Measurements from ENCODE around the gene ARHGAP26. TPM values are rescaled to one million over a fixed set of nuclear protein-coding genes. Genes with fewer than 3 reads are reported as not detected.

The ARHGAP26 gene
- total and polyA plus RNA-seq, 2 donors (not counting 1 experiment from before 2014, with no cell fraction given): 4.1 to 6.8 TPM

DNA sequence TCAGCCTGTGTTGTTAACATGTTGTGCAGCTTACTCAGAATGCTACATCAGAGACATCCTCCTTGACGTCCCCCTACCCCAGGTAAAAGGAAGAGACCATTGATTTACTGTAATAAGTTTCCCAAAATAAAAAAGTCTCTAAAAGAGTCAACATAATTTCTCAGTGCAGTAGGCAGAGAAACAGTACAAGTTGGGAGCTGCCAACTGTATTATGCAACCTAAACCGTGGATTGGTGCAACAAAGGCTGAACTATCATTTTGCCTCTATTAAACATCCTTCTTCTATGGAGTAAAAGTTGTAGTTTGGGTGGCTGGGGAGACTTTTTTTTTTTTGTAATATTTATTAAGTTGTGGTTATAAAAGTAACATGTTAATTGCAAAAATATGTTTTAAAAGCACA, 425.3 kb downstream of the ARHGAP26 start:
- no peak for TF ChIP-seq EZH2 (IDR thresholded peaks at IDR 0.05; ENCODE audit: low read length, missing control alignments)
- TF ChIP-seq, protein P1, sequence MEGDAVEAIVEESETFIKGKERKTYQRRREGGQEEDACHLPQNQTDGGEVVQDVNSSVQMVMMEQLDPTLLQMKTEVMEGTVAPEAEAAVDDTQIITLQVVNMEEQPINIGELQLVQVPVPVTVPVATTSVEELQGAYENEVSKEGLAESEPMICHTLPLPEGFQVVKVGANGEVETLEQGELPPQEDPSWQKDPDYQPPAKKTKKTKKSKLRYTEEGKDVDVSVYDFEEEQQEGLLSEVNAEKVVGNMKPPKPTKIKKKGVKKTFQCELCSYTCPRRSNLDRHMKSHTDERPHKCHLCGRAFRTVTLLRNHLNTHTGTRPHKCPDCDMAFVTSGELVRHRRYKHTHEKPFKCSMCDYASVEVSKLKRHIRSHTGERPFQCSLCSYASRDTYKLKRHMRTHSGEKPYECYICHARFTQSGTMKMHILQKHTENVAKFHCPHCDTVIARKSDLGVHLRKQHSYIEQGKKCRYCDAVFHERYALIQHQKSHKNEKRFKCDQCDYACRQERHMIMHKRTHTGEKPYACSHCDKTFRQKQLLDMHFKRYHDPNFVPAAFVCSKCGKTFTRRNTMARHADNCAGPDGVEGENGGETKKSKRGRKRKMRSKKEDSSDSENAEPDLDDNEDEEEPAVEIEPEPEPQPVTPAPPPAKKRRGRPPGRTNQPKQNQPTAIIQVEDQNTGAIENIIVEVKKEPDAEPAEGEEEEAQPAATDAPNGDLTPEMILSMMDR (conservative IDR thresholded peaks at IDR 0.05 in 1 of 2, IDR thresholded peaks at IDR 0.05 in 1 of 2; ENCODE audit: low read depth in 1 of 2, low read length in 2 of 2): no peak
- Histone ChIP-seq H3K4me1 (ENCODE audit: control insufficient read depth, extremely low read depth, insufficient read depth, low read length) (no peaks in the 10 kb centered on the region), H3K9ac (ENCODE audit: insufficient read depth, low read length) (no peak overlapping the region), H3K27ac (ENCODE audit: insufficient read depth, low read length) (no peak overlapping the region), H4K20me1 (ENCODE audit: control insufficient read depth, extremely low read depth, insufficient read depth, low read length) (no peaks in the 10 kb centered on the region), H3K79me2 (ENCODE audit: control insufficient read depth, insufficient read depth, low read length) (no peaks in the 10 kb centered on the region), H3K9me3 (ENCODE audit: control insufficient read depth, insufficient read depth, low read depth, low read length) (no peaks in the 10 kb centered on the region), H2AFZ (ENCODE audit: low read length) (no peak overlapping the region), H3K36me3 (ENCODE audit: control insufficient read depth, insufficient read depth, low read length) (no peaks in the 10 kb centered on the region), H3K27me3 (ENCODE audit: control insufficient read depth, insufficient read depth, low read length) (no peaks in the 10 kb centered on the region), H3K4me3 (replicated peaks in 1 of 4; ENCODE audit: control extremely low read depth in 1 of 4, insufficient read depth in 1 of 4, low read depth in 3 of 4, low read length in 4 of 4) (no peak overlapping the region), H3K4me2 (ENCODE audit: extremely low read depth, insufficient read depth, low read length) (no peak overlapping the region)
- peak in 1 of 2 donors; percentile 73 for DNase-seq (ENCODE audit: low read depth in 2 of 2)

DNA sequence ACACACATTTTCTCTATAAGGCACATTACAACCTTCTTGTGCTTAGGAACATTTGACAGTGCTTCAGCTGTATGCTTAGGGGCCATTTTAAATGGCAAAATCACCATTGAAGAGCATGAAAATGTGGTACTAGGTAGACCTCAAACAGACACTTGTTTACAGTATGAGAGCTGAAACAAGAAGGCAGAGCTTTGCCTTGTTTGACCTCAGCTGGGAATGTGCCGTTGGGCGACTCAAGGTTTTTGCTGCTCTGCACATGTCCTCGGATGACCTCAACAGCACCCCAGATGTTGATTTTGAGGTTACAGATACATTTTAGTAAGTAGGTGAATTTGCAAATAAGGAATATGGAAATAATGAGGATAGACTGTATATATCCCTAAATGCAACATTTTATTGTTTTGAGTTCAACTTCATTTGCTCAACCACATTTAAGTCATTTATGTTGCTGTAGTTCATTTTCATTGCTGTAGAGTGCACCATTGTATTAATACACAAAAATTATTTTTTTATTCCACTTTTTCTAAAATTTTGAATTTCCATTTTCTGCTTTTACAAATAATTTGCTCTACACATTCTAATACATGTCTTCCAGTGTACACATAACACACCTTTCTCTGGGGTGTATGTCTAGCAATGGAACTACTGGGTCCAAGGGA, 426.6 kb downstream of the ARHGAP26 start:
- no peaks in the 10 kb centered on the region for H3K36me3 ChIP-seq (ENCODE audit: control insufficient read depth, insufficient read depth, low read length)
- H3K9ac ChIP-seq (ENCODE audit: insufficient read depth, low read length): no peak overlapping the region
- H3K4me3 ChIP-seq (replicated peaks in 1 of 4; ENCODE audit: control extremely low read depth in 1 of 4, insufficient read depth in 1 of 4, low read depth in 3 of 4, low read length in 4 of 4): no peak overlapping the region
- no peaks in the 10 kb centered on the region for H3K79me2 ChIP-seq (ENCODE audit: control insufficient read depth, insufficient read depth, low read length)
- H4K20me1 ChIP-seq (ENCODE audit: control insufficient read depth, extremely low read depth, insufficient read depth, low read length): no peaks in the 10 kb centered on the region
- no peak overlapping the region for H3K4me2 ChIP-seq (ENCODE audit: extremely low read depth, insufficient read depth, low read length)
- no peak overlapping the region for H2AFZ ChIP-seq (ENCODE audit: low read length)
- H3K27ac ChIP-seq (ENCODE audit: insufficient read depth, low read length): no peak overlapping the region
- DNase-seq (ENCODE audit: low read depth in 2 of 2): peak in 1 of 2 donors; percentile 27
- H3K9me3 ChIP-seq (ENCODE audit: control insufficient read depth, insufficient read depth, low read depth, low read length): no peaks in the 10 kb centered on the region
- H3K4me1 ChIP-seq (ENCODE audit: control insufficient read depth, extremely low read depth, insufficient read depth, low read length): peaks cover 7% of the 10 kb centered on the region
- no peaks in the 10 kb centered on the region for H3K27me3 ChIP-seq (ENCODE audit: control insufficient read depth, insufficient read depth, low read length)
- TF ChIP-seq, protein P1 (conservative IDR thresholded peaks at IDR 0.05 in 1 of 2, IDR thresholded peaks at IDR 0.05 in 1 of 2; ENCODE audit: low read depth in 1 of 2, low read length in 2 of 2): peak in 1 of 2 donors; percentile 21
- TF ChIP-seq EZH2 (IDR thresholded peaks at IDR 0.05; ENCODE audit: low read length, missing control alignments): no peak

DNA sequence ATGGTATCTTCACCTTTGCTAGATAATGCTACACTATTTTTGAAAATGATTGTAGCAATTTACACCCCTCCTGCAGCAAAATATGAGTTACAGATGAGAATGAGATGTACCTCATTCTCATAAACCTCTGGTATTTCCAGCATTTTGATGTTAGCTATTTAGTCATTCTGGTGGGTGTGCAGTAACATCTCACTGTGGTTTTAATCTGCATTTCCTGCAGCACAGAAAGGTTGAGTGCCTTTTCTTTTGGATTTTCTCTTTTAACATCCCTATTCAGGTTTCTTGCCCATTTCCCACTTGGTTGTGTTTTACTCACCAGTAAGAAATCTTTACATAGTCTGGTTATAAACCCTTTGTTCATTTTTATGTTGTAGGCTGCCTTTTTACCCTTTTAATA, 427.1 kb downstream of the ARHGAP26 start:
- no peaks in the 10 kb centered on the region for H3K36me3 ChIP-seq (ENCODE audit: control insufficient read depth, insufficient read depth, low read length)
- peaks cover 7% of the 10 kb centered on the region for H3K4me1 ChIP-seq (ENCODE audit: control insufficient read depth, extremely low read depth, insufficient read depth, low read length)
- TF ChIP-seq, protein P1 (conservative IDR thresholded peaks at IDR 0.05 in 1 of 2, IDR thresholded peaks at IDR 0.05 in 1 of 2; ENCODE audit: low read depth in 1 of 2, low read length in 2 of 2): no peak
- TF ChIP-seq EZH2 (IDR thresholded peaks at IDR 0.05; ENCODE audit: low read length, missing control alignments): no peak
- no peaks in the 10 kb centered on the region for H3K27me3 ChIP-seq (ENCODE audit: control insufficient read depth, insufficient read depth, low read length)
- H3K4me3 ChIP-seq (replicated peaks in 1 of 4; ENCODE audit: control extremely low read depth in 1 of 4, insufficient read depth in 1 of 4, low read depth in 3 of 4, low read length in 4 of 4): no peak overlapping the region
- peak in 1 of 2 donors; percentile 67 for DNase-seq (ENCODE audit: low read depth in 2 of 2)
- no peaks in the 10 kb centered on the region for H4K20me1 ChIP-seq (ENCODE audit: control insufficient read depth, extremely low read depth, insufficient read depth, low read length)
- H3K27ac ChIP-seq (ENCODE audit: insufficient read depth, low read length): no peak overlapping the region
- H3K79me2 ChIP-seq (ENCODE audit: control insufficient read depth, insufficient read depth, low read length): no peaks in the 10 kb centered on the region
- no peaks in the 10 kb centered on the region for H3K9me3 ChIP-seq (ENCODE audit: control insufficient read depth, insufficient read depth, low read depth, low read length)
- H3K9ac ChIP-seq (ENCODE audit: insufficient read depth, low read length): no peak overlapping the region
- no peak overlapping the region for H2AFZ ChIP-seq (ENCODE audit: low read length)
- no peak overlapping the region for H3K4me2 ChIP-seq (ENCODE audit: extremely low read depth, insufficient read depth, low read length)
